ENCODE measurements around the gene EHD4.

Gene EHD4

GRCh38 chr15:41892621-41893421 is 79.5 kb downstream of the EHD4 start:
- peak; percentile 31 for DNase-seq

GRCh38 chr15:41891946-41892345 is 80.4 kb downstream of the EHD4 start:
- no peak for DNase-seq

- DNase-seq = no peak
These were observed 81.1 kb downstream of the EHD4 start for GRCh38 chr15:41891226-41891625.

GRCh38 chr15:41890050-41890690 is 82.2 kb downstream of the EHD4 start:
- no peak for DNase-seq

- no peak for DNase-seq
These were observed 83.6 kb downstream of the EHD4 start for GRCh38 chr15:41888662-41889253.

- DNase-seq = no peak
These were observed 84.5 kb downstream of the EHD4 start for GRCh38 chr15:41887893-41888292.

- DNase-seq = no peak
These were observed 85.2 kb downstream of the EHD4 start for GRCh38 chr15:41887161-41887560.

- no peak for DNase-seq
These were observed 85.6 kb downstream of the EHD4 start for GRCh38 chr15:41886741-41887140.

GRCh38 chr15:41885841-41886240 is 86.5 kb downstream of the EHD4 start:
- DNase-seq = no peak

- no peak for DNase-seq
These were observed 87.0 kb downstream of the EHD4 start for GRCh38 chr15:41885321-41885720.

GRCh38 chr15:41884458-41884857 is 87.9 kb downstream of the EHD4 start:
- DNase-seq = no peak

GRCh38 chr15:41883484-41883825 is 88.9 kb downstream of the EHD4 start:
- no peak for DNase-seq

- no peak for DNase-seq
These were observed 89.5 kb downstream of the EHD4 start for GRCh38 chr15:41882689-41883483.

- peak; percentile 23 for DNase-seq
These were observed 90.3 kb downstream of the EHD4 start for GRCh38 chr15:41881920-41882688.

- no peak for DNase-seq
These were observed 90.8 kb downstream of the EHD4 start for GRCh38 chr15:41881550-41881919.

- DNase-seq = no peak
These were observed 91.3 kb downstream of the EHD4 start for GRCh38 chr15:41881086-41881485.

- DNase-seq = no peak
These were observed 92.0 kb downstream of the EHD4 start for GRCh38 chr15:41880156-41880877.

GRCh38 chr15:41879321-41879845 is 93.0 kb downstream of the EHD4 start:
- DNase-seq = no peak

- DNase-seq = no peak
These were observed 94.0 kb downstream of the EHD4 start for GRCh38 chr15:41878355-41878699.

- DNase-seq = no peak
These were observed 94.6 kb downstream of the EHD4 start for GRCh38 chr15:41877631-41878354.

- no peak for DNase-seq
These were observed 95.7 kb downstream of the EHD4 start for GRCh38 chr15:41876689-41877088.

All from stimulated activated CD4-positive, alpha-beta T cell treated with anti-CD3 and anti-CD28 coated beads, Interleukin-15, amount 100 ng/mL, for 24 hours (primary cell).